SKM-1 (cell line): ENCODE results near the gene PKP4.
"Not testable (repeated sequence)": the region's sequence is repeated elsewhere in the genome, so short reads cannot be mapped to it uniquely, and the experiment has no call there.

Experiments used
- DNase-seq: peaks from one replicate; lab custom pipeline; 2025; ENCODE audit not compliant: unreplicated experiment; lab: John Stamatoyannopoulos, UW

PKP4 gene

GRCh38 chr2:158671360-158672245, 214.9 kb downstream of the PKP4 start:
- DNase-seq, result no peak

GRCh38 chr2:158676295-158676694, 219.5 kb downstream of the PKP4 start:
- DNase-seq, result no peak

- no peak for DNase-seq
Observed at GRCh38 chr2:158676696-158677095, 219.9 kb downstream of the PKP4 start.

GRCh38 chr2:158677542-158677941, 220.8 kb downstream of the PKP4 start:
- DNase-seq, result no peak

- no peak for DNase-seq
Observed at GRCh38 chr2:158681816-158682215, 225.1 kb downstream of the PKP4 start.

GRCh38 chr2:158685646-158686045, 228.9 kb downstream of the PKP4 start:
- DNase-seq, result no peak

- DNase-seq, result no peak
Observed at GRCh38 chr2:158686210-158686691, 229.5 kb downstream of the PKP4 start.

GRCh38 chr2:158687315-158687714, 230.6 kb downstream of the PKP4 start:
- no peak for DNase-seq

- DNase-seq, result no peak
Observed at GRCh38 chr2:158688721-158689120, 232.0 kb downstream of the PKP4 start.

GRCh38 chr2:158689391-158689790, 232.6 kb downstream of the PKP4 start:
- DNase-seq, result no peak

- DNase-seq, result no peak
Observed at GRCh38 chr2:158690823-158691222, 234.1 kb downstream of the PKP4 start.

- DNase-seq, result no peak
Observed at GRCh38 chr2:158691619-158692018, 234.9 kb downstream of the PKP4 start.

- DNase-seq, result no peak
Observed at GRCh38 chr2:158692372-158693103, 235.8 kb downstream of the PKP4 start.

GRCh38 chr2:158693476-158693875, 236.7 kb downstream of the PKP4 start:
- no peak for DNase-seq

GRCh38 chr2:158695305-158695704, 238.6 kb downstream of the PKP4 start:
- no peak for DNase-seq

GRCh38 chr2:158695744-158696143, 239.0 kb downstream of the PKP4 start:
- not testable (repeated sequence) for DNase-seq

GRCh38 chr2:158699323-158699722, 242.6 kb downstream of the PKP4 start:
- no peak for DNase-seq

- no peak for DNase-seq
Observed at GRCh38 chr2:158701101-158701500, 244.3 kb downstream of the PKP4 start.

GRCh38 chr2:158702740-158703139, 246.0 kb downstream of the PKP4 start:
- no peak for DNase-seq

- DNase-seq, result not testable (repeated sequence)
Observed at GRCh38 chr2:158704724-158705465, 248.1 kb downstream of the PKP4 start.

GRCh38 chr2:158712791-158713522, 256.2 kb downstream of the PKP4 start:
- DNase-seq, result no peak
